Fibroblast of peridontal ligament (primary cell): ENCODE data around the gene CDADC1.
A peak's percentile ranks its signal among the peaks of the same experiment; 100 is the strongest.

Experiments
- DNase-seq: peaks from one replicate; pipeline ENCODE4 v3.0.0-alpha.2; 2010; ENCODE audit errors: extremely low read depth

CDADC1 gene

GRCh38 chr13:49295244-49295643 lies 47.5 kb downstream of the CDADC1 start:
- no peak for DNase-seq

DNA sequence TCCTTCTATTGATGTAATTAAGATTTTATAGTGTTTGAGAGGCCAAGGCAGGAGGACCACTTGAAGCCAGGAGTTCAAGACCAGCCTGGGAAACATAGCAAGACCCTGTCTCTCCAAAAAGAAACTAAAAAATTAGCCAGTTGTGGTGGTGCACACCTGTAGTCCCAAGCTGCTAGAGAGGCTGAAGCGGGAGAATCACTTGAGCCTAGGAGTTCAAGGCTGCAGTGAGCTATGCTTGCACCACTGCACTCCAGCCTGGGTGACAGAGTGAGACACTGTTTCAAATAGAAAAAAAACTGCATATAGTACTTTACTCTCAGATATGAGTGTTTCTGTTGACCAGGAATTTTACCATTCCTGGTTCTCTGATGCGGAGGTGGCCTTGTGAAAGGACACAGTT lies 48.9 kb downstream of the CDADC1 start:
- no peak for DNase-seq

GRCh38 chr13:49297338-49297737 lies 49.6 kb downstream of the CDADC1 start:
- no peak for DNase-seq

DNA sequence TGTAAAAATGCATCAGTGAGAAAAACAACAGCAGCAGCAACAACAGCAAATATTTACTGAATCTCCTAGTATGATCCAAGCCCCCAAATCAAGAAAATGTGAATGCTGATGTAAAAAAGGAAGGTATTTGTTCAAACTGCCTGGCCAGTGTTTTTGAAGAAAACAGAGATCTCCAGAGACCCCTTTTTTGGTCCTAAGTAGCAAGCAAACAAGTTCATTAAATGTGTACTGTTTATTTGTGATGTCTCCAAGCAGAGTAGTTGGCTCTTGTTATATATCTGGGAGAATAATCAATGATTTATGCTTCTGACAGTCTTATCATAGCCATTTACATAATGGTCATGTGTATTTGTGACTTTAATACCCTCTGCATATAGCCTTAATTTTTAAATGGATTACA lies 50.7 kb downstream of the CDADC1 start:
- no peak for DNase-seq

- DNase-seq: no peak
These were observed 51.3 kb downstream of the CDADC1 start for GRCh38 chr13:49298903-49299605.

DNA sequence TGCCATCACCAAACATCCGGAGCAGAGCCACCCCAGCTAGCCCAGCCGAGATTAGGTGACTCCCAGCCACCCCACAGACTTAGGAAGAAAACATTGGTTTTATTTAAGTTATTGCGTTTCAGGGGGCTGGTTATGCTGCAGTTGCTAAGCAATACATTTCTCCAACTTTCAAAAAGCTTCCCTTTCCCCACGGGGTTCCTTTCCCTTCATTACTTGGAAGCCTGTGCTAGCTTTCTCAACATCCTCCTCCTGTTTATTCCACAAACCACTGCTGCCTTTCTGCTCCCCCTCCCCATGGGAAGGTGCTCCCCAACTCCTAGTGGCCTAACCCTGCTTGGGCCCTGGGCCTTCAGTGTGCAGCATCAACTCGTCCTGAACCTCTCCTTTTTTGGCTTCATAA lies 52.6 kb downstream of the CDADC1 start:
- DNase-seq: peak; percentile 47

DNA sequence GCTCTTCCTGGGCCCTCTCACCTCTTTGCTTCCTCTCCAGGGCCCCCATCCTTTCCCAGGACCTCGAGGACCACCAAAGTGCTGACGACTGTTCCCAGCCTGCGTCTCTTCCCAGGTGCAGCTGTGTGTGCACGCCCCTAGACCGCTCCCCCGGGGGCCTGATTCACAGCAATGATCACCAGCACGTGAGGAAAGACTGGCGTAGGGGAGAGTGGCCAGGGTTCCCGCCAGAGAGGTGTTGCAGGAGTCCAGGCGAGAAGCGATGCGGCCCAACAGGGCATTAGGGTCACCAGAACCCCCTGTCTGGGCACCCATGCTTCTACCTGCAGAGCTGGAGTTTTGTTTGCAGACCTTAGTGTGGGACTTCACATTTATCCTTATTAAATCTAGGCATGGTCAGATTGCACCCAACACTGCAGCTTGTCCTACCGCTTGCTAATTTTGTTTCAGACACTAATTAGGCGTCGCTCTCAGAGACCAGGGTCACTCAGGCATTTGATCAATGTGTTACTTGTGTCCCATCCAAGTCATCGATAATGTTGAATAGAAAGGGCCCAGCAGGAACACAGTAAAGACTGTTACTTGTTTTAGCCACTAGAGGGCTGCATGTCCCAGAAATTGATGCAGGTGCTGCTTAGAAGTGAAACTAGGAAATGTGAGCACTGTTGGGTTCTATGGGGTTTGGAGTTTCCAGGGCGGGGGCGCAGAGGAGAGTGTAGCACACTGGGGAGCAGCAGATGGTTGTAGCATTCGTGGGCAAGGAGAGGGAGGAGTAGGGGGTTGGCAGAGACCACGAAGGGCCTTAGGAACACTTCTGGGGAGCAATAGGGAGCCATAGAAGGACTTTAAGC lies 53.2 kb downstream of the CDADC1 start:
- DNase-seq: peak; percentile 84

DNA sequence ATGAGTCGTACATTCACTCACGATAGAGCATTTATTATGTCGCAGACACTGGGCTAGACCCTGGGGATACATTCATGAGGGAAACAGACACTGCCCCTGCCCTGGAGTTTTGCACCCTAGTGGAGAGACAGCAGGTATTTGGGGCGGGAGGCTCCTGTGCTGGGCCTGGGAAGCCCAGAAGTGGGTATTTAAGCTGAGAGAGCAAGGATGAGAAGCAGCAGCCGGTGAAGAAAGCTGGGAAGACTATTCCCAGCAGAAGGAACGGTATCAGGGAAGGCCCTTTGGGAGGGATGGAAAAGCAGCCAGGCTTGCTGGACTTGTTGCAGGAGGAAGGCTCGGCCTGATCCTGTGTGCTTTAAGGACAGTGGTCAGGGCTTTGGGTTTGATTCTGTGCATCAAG lies 54.5 kb downstream of the CDADC1 start:
- no peak for DNase-seq

- no peak for DNase-seq
These were observed 55.1 kb downstream of the CDADC1 start for GRCh38 chr13:49302817-49303216.

GRCh38 chr13:49303533-49304252 lies 56.0 kb downstream of the CDADC1 start:
- no peak for DNase-seq

DNA sequence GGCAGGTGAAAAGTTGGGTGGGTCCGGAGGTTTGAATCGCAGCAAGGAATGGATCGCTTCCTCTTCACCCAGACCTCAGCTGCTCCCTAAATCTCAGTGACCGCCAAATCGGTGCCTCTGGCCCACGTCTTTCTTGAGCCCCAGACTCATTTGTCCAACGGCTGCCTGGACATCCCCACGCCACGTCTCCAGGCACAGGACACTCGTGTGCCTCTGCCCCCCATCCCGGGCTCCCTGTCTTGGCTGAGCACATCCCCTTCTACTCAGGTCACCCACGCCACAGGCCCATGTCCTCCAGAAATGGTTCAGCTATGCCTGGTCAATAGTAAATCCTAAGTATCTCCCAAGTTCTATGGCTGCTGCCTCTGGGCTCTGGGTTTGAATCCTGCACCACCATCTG lies 56.6 kb downstream of the CDADC1 start:
- DNase-seq: no peak

GRCh38 chr13:49304763-49305700 lies 57.3 kb downstream of the CDADC1 start:
- no peak for DNase-seq

GRCh38 chr13:49305792-49306425 lies 58.2 kb downstream of the CDADC1 start:
- no peak for DNase-seq

GRCh38 chr13:49307365-49307764 lies 59.6 kb downstream of the CDADC1 start:
- DNase-seq: no peak

DNA sequence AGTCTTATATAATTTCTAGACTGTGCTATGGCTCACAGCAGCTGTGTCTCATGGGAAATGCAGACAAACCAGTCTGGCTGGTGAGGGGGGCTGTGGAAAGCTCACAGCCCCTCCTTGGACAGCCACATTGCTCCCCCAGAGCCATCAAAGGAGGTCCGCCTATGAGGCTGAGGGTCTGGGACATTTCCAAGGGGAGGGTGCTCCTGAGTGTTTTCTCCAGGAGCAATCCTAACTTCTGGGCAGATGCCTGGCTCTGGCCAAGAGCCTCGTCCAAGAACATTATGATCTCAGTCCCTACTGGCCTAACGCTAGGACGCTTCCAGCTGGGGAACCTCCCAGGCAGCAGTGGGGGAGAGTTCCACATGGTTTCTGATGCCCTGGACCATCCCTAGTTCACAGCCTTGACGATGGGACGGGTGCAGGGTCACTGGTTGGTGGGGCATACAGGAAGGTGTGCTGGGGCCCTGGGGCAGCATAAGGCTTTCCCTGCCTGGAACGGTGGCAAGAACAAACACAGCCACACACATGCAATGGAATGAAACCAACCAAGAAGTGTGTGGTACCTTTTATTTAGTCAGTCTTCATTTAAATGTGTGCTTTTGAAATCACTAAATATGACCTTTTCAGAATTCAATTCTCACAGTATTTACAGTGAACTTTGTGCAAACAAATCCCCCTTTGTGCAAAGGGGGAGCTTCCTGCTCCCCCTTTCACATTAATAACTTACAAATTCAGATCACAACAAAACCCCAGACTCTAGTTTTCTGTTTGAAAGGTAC lies 60.6 kb downstream of the CDADC1 start:
- DNase-seq: peak; percentile 91

GRCh38 chr13:49308921-49309408 lies 61.2 kb downstream of the CDADC1 start:
- DNase-seq: peak; percentile 25

- DNase-seq: no peak
These were observed 62.5 kb downstream of the CDADC1 start for GRCh38 chr13:49310251-49310650.

DNA sequence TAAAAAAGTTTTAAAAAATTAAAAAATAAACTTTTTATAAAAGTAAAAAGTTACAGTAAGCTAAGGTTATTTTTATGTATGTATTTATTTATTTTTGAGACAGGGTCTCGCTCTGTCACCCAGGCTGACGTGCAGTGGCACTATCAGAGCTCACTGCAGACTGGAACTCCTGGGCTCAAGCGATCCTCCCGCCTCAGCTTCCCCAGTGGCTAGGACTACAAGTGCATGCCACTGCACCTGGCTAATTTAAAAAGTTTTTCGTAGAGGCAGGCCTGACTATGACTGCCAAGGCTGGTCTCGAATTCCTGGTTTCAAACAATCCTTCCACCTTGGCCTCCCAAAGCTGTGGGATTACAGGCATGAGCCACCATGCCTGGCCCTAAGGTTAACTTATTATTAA lies 64.1 kb downstream of the CDADC1 start:
- DNase-seq: no peak

- DNase-seq: no peak
These were observed 66.7 kb downstream of the CDADC1 start for GRCh38 chr13:49314344-49314882.
